Measurements from ENCODE around the gene GGTA1.
A peak's percentile ranks its signal among the peaks of the same experiment; 100 is the strongest.
"Not testable (repeated sequence)": the region's sequence is repeated elsewhere in the genome, so short reads cannot be mapped to it uniquely, and the experiment has no call there.

Gene GGTA1

DNA sequence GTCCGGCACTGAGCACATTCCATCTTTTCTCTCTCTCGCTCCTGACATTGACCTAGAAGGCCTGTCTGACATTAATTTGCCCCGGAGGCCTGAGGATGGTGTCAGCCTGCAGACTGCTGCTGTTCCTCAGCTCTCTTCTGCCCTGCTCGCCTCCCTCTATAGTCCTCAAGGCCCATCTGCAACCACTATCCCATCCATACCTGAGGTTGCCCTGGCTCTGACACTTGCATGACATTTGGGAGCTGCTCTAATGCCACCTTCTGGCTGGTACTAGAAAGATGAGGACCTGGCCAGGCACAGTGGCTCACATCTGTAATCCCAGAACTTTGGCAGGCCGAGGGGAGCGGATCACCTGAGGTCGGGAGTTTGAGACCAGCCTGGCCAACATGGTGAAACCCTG, 38.6 kb upstream of the GGTA1 start:
- H3K4me3 ChIP-seq (ENCODE audit: control insufficient read depth, low read depth, low read length): no peak overlapping the region
- DNase-seq (ENCODE audit: low read depth): no peak
- TF ChIP-seq CTCF (conservative IDR thresholded peaks at IDR 0.05; ENCODE audit: control insufficient read depth, insufficient read depth, low read depth, low read length): no peak

DNA sequence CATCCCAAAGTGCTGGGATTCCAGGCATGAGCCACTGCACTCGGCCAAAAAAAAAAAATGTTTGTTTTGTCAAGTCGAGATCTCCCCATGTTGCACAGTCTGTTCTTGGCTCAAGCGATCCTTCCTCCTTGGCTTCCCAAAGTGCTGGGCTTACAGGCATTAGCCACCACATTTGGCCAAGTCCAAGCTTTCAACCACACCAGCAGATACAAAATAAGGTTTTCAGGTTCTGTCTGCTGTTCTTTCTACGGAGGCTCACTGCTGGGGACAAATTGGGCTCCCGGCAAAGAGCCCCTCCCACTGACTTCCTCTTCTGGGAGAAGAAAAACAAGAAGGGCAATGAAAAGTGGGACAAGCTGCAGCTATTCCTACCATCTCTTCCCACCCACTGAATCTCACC, 37.6 kb upstream of the GGTA1 start:
- DNase-seq (ENCODE audit: low read depth): no peak
- no peak for TF ChIP-seq CTCF (conservative IDR thresholded peaks at IDR 0.05; ENCODE audit: control insufficient read depth, insufficient read depth, low read depth, low read length)
- no peak overlapping the region for H3K4me3 ChIP-seq (ENCODE audit: control insufficient read depth, low read depth, low read length)

GRCh38 chr9:121532881-121533280, 33.2 kb upstream of the GGTA1 start:
- DNase-seq (ENCODE audit: low read depth): no peak
- no peak overlapping the region for H3K4me3 ChIP-seq (ENCODE audit: control insufficient read depth, low read depth, low read length)
- no peak for TF ChIP-seq CTCF (conservative IDR thresholded peaks at IDR 0.05; ENCODE audit: control insufficient read depth, insufficient read depth, low read depth, low read length)

- DNase-seq (ENCODE audit: low read depth): peak; percentile 99
Measured at GRCh38 chr9:121529237-121529987, 29.8 kb upstream of the GGTA1 start.

GRCh38 chr9:121528642-121529041, 29.0 kb upstream of the GGTA1 start:
- DNase-seq (ENCODE audit: low read depth): no peak
- H3K4me3 ChIP-seq (ENCODE audit: control insufficient read depth, low read depth, low read length): no peak overlapping the region

More at GRCh38 chr9:121529237-121529987, 29.8 kb upstream of the GGTA1 start:
- no peak overlapping the region for H3K4me3 ChIP-seq (ENCODE audit: control insufficient read depth, low read depth, low read length)
- no peak for TF ChIP-seq CTCF (conservative IDR thresholded peaks at IDR 0.05; ENCODE audit: control insufficient read depth, insufficient read depth, low read depth, low read length)

GRCh38 chr9:121527371-121527770, 27.7 kb upstream of the GGTA1 start:
- TF ChIP-seq CTCF (conservative IDR thresholded peaks at IDR 0.05; ENCODE audit: control insufficient read depth, insufficient read depth, low read depth, low read length): no peak
- H3K4me3 ChIP-seq (ENCODE audit: control insufficient read depth, low read depth, low read length): no peak overlapping the region
- DNase-seq (ENCODE audit: low read depth): no peak

More at GRCh38 chr9:121528642-121529041, 29.0 kb upstream of the GGTA1 start:
- no peak for TF ChIP-seq CTCF (conservative IDR thresholded peaks at IDR 0.05; ENCODE audit: control insufficient read depth, insufficient read depth, low read depth, low read length)

DNA sequence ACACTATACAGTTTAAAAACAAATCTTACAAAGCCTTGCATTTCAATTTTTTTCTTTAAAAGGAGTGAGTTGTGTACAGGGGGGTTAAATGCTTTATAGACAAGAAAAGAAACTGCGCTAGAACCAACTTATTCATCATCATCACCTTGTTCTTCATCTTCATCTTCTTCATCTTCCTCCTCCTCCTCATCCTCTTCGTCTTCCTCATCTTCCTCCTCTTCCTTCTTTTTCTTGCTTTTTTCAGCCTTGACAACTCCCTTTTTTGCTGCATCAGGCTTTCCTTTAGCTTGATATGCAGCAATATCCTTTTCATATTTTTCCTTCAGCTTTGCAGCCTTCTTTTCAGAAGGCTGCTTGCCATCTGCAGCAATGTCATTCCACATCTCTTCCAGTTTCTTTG, 20.0 kb upstream of the GGTA1 start:
- not testable (repeated sequence) for DNase-seq (ENCODE audit: low read depth); H3K4me3 ChIP-seq (ENCODE audit: control insufficient read depth, low read depth, low read length)

All from fibroblast of mammary gland (primary cell).